Activated T-helper 17 cell treated with anti-CD3 and anti-CD28 coated beads, Interleukin-2, amount 50 U/mL, for 72 hours (primary cell): Measurements from ENCODE around the gene PDE11A. TPM values are rescaled to one million over a fixed set of nuclear protein-coding genes. Genes with fewer than 3 reads are reported as not detected.
"Not testable (repeated sequence)": the region's sequence is repeated elsewhere in the genome, so short reads cannot be mapped to it uniquely, and the experiment has no call there.

Source experiments
- ATAC-seq: fragments of 150-1000 bp; cut with Tn5 transposase; replicated peaks from 2 replicates; pipeline ENCODE4 v1.10.0; 2021; ENCODE audit warnings: mild to moderate bottlenecking, moderate library complexity
- H3K27ac Mint-ChIP-seq: one replicate; pipeline ENCODE4 v1.8.0; 2022; ENCODE audit warnings: mixed read lengths
- H3K27me3 Mint-ChIP-seq: one replicate; pipeline ENCODE4 v1.8.0; 2022; ENCODE audit warnings: mixed read lengths
- H3K36me3 Mint-ChIP-seq: one replicate; pipeline ENCODE4 v1.8.0; 2022; ENCODE audit warnings: low read depth, mild to moderate bottlenecking, mixed read lengths
- H3K4me1 Mint-ChIP-seq: one replicate; pipeline ENCODE4 v1.8.0; 2022; ENCODE audit warnings: mixed read lengths
- H3K4me3 Mint-ChIP-seq: one replicate; pipeline ENCODE4 v1.8.0; 2022; ENCODE audit warnings: mild to moderate bottlenecking, mixed read lengths
- H3K9me3 Mint-ChIP-seq: one replicate; pipeline ENCODE4 v1.8.0; 2022; ENCODE audit warnings: mixed read lengths
- total RNA-seq, 2 donors: library from RNA; stranded (reverse); gene quantifications; one replicate each; pipeline ENCODE4 v1.2.3, GENCODE V29; 2022

The PDE11A gene
- total RNA-seq, 2 donors from 2014 or later = 0.08 TPM; not detected in 1

DNA sequence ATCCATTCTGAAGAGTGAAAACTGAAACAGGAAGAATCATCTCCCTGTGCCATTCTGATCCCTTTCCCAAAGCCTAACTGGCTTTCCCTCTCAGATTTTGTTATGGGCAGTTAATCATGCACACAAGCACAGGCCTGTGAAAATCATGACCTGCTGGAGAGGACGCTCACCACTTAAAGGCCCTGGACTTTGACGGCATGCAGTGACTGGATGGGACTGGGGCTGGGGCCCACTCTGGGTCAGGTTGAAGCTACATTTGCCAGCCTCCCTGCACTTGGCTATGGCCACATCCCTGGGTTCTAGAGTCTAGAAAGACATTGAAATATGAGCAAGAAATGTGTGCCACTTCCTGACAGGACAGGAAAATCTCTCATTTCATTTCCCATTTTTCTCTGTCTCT, 12.9 kb downstream of the PDE11A start:
- Mint-ChIP-seq H3K27ac (no peak overlapping the region), H3K4me1 (no peaks in the 10 kb centered on the region), H3K9me3 (no peaks in the 10 kb centered on the region), H3K36me3 (no peaks in the 10 kb centered on the region), H3K27me3 (peaks cover 6% of the 10 kb centered on the region), H3K4me3 (no peak overlapping the region)
- ATAC-seq = no peak

DNA sequence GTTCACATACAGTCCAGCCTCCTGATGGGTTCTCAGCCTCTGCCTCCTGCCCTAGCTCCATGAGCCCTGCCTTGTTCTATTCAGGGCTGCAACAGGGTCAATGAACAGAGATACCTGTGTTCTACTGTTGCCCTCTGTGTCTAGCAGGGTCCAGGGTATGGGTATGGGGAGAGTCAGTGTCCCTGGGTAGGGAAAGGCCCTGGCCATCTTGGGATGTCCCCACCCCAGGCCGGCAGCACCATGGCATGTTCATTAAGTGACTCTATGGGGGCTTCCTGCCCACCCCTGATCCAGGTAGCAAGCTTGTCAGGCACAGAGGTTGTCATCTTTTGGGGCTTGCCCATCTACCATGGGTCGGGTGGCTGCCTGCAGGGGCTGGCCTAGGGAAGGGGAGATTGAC, 13.5 kb downstream of the PDE11A start:
- Mint-ChIP-seq H3K27ac (no peak overlapping the region), H3K36me3 (no peaks in the 10 kb centered on the region), H3K27me3 (peaks cover 6% of the 10 kb centered on the region), H3K4me3 (no peak overlapping the region), H3K9me3 (no peaks in the 10 kb centered on the region), H3K4me1 (no peaks in the 10 kb centered on the region)
- ATAC-seq = no peak

DNA sequence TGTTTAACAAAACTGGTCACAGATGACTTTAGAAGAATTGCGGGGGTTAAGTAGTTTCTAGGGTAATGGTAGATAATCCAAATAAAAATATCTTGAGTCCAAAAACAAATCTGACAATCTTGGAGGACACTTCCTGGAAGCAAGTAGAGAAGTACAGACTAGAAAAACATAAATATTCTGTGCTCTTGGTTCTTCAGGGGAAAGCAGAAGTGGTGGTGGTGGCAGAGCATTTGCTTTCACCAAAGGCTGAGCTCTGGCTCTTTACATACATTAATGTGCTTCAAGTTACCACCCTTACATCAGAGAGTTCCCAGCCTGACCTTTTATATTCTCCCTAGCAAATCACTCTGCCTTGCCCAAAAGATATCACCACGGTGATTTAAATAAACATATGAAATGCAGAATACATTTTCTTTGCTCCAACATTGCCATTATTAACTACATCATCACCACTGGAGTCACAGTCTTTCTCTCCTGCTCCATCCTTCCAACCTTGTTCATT, 15.3 kb downstream of the PDE11A start:
- Mint-ChIP-seq H3K9me3 (no peaks in the 10 kb centered on the region), H3K27ac (no peak overlapping the region), H3K4me3 (no peak overlapping the region), H3K36me3 (no peaks in the 10 kb centered on the region), H3K27me3 (no peaks in the 10 kb centered on the region), H3K4me1 (no peaks in the 10 kb centered on the region)
- ATAC-seq = no peak

DNA sequence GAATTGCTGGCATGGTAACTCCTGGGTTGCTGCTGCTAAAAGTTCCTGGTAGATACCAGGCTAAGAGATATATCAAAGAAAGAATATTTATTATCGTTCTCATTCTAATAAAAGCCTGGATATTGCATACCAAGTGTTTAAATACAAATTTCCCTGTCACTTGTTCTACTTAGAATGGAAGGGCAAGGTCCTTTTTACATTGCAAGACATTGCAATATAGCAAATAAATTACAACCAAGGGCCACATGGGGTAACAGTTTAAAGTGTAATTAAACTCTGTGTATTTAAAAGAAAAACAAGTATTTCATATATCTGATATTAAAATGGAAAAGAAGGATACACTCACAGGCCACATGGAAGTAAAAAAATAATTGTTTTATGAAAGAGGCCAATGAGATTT, 16.2 kb downstream of the PDE11A start:
- H3K27ac Mint-ChIP-seq = no peak overlapping the region
- H3K27me3 Mint-ChIP-seq = no peaks in the 10 kb centered on the region
- ATAC-seq = no peak
- no peaks in the 10 kb centered on the region for H3K4me1 Mint-ChIP-seq
- no peaks in the 10 kb centered on the region for H3K9me3 Mint-ChIP-seq
- H3K4me3 Mint-ChIP-seq = no peak overlapping the region
- H3K36me3 Mint-ChIP-seq = no peaks in the 10 kb centered on the region

DNA sequence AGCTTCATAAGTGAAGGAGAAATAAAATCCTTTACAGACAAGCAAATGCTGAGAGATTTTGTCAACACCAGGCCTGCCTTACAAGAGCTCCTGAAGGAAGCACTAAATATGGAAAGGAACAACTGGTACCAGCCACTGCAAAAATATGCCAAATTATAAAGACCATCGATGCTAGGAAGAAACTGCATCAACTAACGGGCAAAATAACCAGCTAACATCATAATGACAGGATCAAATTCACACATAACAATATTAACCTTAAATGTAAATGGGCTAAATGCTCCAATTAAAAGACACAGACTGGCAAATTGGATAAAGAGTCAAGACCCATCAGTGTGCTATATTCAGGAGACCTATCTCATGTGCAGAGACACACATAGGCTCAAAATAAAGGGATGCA, 21.3 kb downstream of the PDE11A start:
- not testable (repeated sequence) for ATAC-seq, H3K36me3 Mint-ChIP-seq, H3K27ac Mint-ChIP-seq, H3K4me3 Mint-ChIP-seq, H3K4me1 Mint-ChIP-seq, H3K9me3 Mint-ChIP-seq
- H3K27me3 Mint-ChIP-seq = peaks cover 23% of the 10 kb centered on the region

DNA sequence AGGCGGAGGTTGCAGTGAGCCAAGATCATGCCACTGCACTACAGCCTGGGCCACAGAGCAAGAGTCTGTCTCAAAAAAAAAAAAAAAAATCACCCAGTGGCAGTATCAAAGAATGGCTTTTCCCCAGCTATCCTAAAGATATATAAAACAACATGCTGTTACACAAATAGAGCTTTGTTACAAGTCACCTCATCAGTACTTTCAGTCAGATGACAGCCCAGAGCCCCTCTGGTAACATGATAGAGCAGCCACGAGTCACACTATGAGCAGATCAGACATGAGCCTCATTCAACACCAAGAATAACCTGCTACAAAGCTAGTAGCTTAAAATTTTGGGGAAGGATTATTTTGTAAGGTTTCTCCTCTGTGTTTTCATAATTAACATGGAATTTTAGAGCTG, 25.2 kb downstream of the PDE11A start:
- H3K4me3 Mint-ChIP-seq = no peak overlapping the region
- peaks cover 3% of the 10 kb centered on the region for H3K9me3 Mint-ChIP-seq
- H3K27ac Mint-ChIP-seq = no peak overlapping the region
- H3K36me3 Mint-ChIP-seq = no peaks in the 10 kb centered on the region
- no peak for ATAC-seq
- no peaks in the 10 kb centered on the region for H3K4me1 Mint-ChIP-seq
- H3K27me3 Mint-ChIP-seq = peaks cover 29% of the 10 kb centered on the region

DNA sequence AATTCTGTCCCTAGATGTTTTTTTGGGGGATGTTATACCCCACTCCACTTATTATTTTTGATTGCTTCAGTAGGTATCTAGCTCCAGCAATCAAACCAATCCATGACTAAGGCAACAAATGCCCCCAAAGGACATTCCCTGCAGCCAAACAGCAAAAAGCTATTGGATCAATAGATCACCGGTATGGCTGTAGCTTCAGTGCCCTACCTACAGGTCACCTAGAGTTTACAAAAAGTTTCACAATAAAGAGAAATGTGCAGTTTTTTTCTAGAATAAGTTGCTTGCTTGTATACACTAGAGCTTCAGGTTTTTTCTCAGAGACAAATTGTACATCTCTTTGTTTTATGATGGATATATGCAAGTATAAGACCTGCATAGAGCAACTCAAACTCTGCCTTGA, 27.7 kb downstream of the PDE11A start:
- no peaks in the 10 kb centered on the region for H3K4me1 Mint-ChIP-seq
- no peaks in the 10 kb centered on the region for H3K36me3 Mint-ChIP-seq
- H3K27ac Mint-ChIP-seq = no peak overlapping the region
- peaks cover 22% of the 10 kb centered on the region for H3K27me3 Mint-ChIP-seq
- no peak for ATAC-seq
- H3K9me3 Mint-ChIP-seq = no peaks in the 10 kb centered on the region
- no peak overlapping the region for H3K4me3 Mint-ChIP-seq

DNA sequence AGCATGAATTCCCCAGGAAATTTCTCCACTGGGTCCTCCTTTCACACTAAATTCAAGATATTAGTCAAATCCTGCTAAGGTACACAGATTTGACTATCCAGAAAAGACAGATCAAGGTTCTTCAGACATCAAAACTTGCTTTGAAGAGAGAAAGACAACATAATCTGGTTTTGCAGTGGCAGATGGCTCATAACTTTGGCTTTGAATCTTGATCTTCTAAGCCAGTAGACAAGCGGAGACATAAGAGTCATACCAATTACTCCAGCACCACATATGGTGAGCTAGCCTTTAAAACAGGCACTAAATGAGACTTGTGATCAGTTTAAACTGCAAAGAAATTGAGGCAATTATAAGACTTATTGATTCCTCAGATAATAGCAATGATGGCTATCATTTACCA, 29.3 kb downstream of the PDE11A start:
- Mint-ChIP-seq H3K4me3 (no peak overlapping the region), H3K9me3 (no peaks in the 10 kb centered on the region), H3K27me3 (peaks cover 28% of the 10 kb centered on the region), H3K36me3 (no peaks in the 10 kb centered on the region), H3K27ac (no peak overlapping the region), H3K4me1 (no peaks in the 10 kb centered on the region)
- ATAC-seq = no peak

DNA sequence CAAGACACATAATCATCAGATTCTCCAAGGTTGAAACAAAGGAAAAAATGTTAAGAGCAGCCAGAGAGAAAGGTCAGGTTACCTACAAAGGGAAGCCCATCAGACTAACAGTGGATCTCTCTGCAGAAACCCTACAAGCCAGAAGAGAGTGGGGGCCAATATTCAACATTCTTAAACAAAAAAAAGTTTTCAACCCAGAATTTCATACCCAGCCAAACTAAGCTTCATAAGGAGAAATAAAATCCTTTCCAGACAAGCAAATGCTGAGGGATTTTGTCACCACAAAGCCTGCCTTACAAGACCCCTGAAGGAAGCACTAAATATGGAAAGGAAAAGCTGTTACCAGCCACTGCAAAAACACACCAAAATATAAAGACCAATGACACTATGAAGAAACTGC, 39.0 kb downstream of the PDE11A start:
- not testable (repeated sequence) for H3K27ac Mint-ChIP-seq, ATAC-seq, H3K9me3 Mint-ChIP-seq, H3K4me1 Mint-ChIP-seq, H3K36me3 Mint-ChIP-seq, H3K4me3 Mint-ChIP-seq
- peaks cover 16% of the 10 kb centered on the region for H3K27me3 Mint-ChIP-seq

DNA sequence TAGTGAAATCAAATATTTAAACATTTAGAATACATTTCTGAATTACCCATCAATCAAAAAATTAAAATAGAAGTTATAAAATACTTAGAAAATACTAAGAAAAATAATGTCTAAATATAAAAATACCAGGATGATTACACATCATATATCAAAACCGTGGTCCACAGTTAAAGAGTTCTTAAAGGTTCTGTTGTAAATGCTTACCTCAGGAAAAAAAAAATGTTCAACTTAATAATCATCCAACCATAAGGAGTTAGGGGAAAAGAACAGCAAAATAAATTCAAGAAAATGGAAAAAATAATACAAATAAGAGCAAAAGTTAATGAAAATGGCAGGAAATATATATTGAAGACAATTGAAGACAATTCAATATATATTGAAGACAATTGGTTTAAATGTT, 43.2 kb downstream of the PDE11A start:
- Mint-ChIP-seq H3K27ac (no peak overlapping the region), H3K4me3 (no peak overlapping the region), H3K4me1 (no peaks in the 10 kb centered on the region), H3K36me3 (no peaks in the 10 kb centered on the region), H3K27me3 (peaks cover 11% of the 10 kb centered on the region), H3K9me3 (peaks cover 4% of the 10 kb centered on the region)
- ATAC-seq = no peak

DNA sequence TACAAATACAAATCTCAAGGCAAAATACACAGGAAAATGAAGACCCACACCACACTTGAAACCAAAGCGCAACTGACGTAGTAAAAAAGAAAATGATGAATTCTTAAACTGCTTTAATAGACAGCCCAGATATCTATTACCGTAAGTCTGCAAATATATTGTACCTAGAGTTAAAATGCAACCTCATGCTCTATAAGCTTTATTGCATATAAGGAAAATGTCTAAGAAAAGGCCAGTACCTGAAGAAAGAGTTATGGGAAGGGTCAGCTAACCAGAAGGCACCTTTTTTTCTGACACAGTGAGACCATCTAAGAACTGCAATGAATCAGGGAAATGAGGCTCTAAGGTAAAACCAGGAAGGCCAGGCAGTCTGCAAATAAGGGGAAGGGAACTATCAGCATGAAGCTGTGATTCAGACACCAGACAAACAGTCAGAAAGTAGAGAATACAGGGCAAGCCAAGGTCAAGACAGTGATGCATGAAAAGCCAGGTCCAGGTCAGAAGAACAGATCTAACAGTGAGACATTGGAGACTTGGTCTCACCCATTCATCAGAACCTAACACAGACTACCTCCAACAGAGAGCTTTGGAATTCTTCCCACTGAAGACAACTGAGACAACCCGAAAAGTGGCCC, 46.9 kb downstream of the PDE11A start:
- ATAC-seq = no peak
- H3K36me3 Mint-ChIP-seq = no peaks in the 10 kb centered on the region
- H3K27ac Mint-ChIP-seq = no peak overlapping the region
- peaks cover 14% of the 10 kb centered on the region for H3K27me3 Mint-ChIP-seq
- H3K9me3 Mint-ChIP-seq = no peaks in the 10 kb centered on the region
- no peaks in the 10 kb centered on the region for H3K4me1 Mint-ChIP-seq
- H3K4me3 Mint-ChIP-seq = no peak overlapping the region

DNA sequence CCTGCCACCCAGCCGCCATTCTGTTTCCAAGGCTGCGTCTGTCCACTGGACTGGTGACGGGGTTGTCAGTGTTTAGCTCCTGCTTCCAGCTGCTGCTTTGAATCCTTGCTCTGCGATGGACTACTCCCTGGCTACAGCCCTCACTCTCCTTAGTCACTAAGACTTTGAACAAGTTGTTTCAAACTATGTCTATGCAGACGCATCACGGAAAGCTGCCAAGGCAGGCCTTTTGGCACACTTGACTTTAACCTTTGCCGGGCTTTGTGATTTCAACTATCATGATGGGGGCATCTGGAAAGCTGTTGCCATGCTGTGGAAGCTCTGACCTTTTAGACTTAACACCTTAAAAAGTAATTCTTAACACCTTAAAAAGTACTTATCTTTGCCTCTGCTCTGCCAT, 54.4 kb downstream of the PDE11A start:
- no peaks in the 10 kb centered on the region for H3K4me1 Mint-ChIP-seq
- ATAC-seq = no peak
- H3K9me3 Mint-ChIP-seq = no peaks in the 10 kb centered on the region
- H3K27ac Mint-ChIP-seq = no peak overlapping the region
- H3K4me3 Mint-ChIP-seq = no peak overlapping the region
- H3K27me3 Mint-ChIP-seq = peaks cover 9% of the 10 kb centered on the region
- no peaks in the 10 kb centered on the region for H3K36me3 Mint-ChIP-seq

DNA sequence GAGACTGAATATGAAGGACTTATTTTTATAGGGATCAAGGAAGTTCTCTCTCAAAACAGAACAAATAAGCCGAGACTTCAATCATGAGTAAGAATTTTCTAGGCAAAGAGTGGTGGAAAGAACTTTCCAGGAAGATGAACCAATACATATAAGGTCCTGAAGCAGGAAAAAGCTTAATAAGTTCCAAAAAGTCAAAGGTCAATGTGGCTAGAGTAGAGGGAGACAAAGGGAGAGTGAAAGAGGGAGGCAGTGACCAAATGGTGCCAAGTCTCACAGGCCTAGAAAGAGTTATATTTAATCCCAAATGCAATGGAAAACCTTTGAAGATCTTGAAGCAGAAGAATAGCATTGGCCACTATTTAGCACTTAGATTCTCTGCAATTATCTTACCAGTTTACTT, 56.0 kb downstream of the PDE11A start:
- H3K4me1 Mint-ChIP-seq = no peaks in the 10 kb centered on the region
- no peak overlapping the region for H3K27ac Mint-ChIP-seq
- no peak for ATAC-seq
- no peaks in the 10 kb centered on the region for H3K36me3 Mint-ChIP-seq
- no peak overlapping the region for H3K4me3 Mint-ChIP-seq
- peaks cover 4% of the 10 kb centered on the region for H3K27me3 Mint-ChIP-seq
- no peaks in the 10 kb centered on the region for H3K9me3 Mint-ChIP-seq

DNA sequence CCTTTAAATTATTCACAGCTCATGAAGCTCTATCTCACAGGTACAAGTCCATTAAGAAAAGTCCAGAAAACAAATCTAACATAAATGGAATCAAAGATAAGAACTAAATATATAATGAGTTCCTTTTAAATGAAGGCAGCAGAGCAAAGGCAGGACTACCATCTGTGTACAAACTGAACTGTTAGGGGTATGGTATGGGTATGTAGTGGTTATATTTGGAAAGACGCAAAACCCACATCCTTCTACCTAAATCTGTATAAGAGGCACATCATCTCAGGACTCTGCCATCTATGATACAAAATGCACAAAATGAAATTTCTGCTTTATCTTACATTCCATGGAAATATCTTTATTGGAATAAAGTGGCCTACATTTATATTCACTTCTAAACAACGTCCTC, 59.9 kb downstream of the PDE11A start:
- ATAC-seq = no peak
- Mint-ChIP-seq H3K27ac (no peak overlapping the region), H3K9me3 (no peaks in the 10 kb centered on the region), H3K27me3 (peaks cover 3% of the 10 kb centered on the region), H3K36me3 (no peaks in the 10 kb centered on the region), H3K4me1 (no peaks in the 10 kb centered on the region), H3K4me3 (no peak overlapping the region)

DNA sequence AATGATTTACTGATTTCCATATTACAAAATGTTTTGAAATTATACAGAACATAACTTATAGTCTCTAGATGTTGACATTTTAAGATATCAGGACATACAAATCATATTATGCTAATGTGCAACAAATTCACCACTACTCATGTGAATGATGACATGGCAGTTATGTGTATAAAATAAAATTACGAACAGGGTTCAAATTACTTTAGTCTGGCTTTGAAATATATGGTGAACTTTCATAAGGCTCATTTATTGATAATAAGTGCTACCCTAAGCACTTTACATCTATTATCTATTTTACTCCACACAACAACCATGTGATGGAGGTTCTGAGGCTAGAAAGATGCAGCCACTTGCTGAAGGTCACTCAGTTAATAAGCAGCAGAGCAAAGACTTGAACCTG, 62.8 kb downstream of the PDE11A start:
- Mint-ChIP-seq H3K27me3 (no peaks in the 10 kb centered on the region), H3K27ac (no peak overlapping the region)

More for the DNA sequence above, 62.8 kb downstream of the PDE11A start:
- Mint-ChIP-seq H3K36me3 (no peaks in the 10 kb centered on the region), H3K4me1 (no peaks in the 10 kb centered on the region), H3K4me3 (no peak overlapping the region), H3K9me3 (no peaks in the 10 kb centered on the region)
- no peak for ATAC-seq
